Vagina (tissue), 2 donors: Measurements from ENCODE around the gene MDP1.

Experiments used
- POLR2A ChIP-seq, 2 donors: fragments of 450-650 bp; IDR thresholded peaks; one replicate each; pipeline ENCODE4 v1.6.1; 2017; ENCODE audit warnings: antibody characterized with exemption in 2 of 2, mild to moderate bottlenecking in 2 of 2, moderate library complexity in 2 of 2
- TF ChIP-seq, protein P1 (sequence below), 3 experiments: fragments of 450-650 bp in 2 of 3; fragments of 200-600 bp in 1 of 3; sonication (generic) in 1 of 3; IDR thresholded peaks; one replicate each; pipeline ENCODE4 v1.5.1; 2017 to 2019; ENCODE audit warnings: antibody characterized with exemption in 3 of 3, mild to moderate bottlenecking in 2 of 3, moderate library complexity in 2 of 3

DNA sequence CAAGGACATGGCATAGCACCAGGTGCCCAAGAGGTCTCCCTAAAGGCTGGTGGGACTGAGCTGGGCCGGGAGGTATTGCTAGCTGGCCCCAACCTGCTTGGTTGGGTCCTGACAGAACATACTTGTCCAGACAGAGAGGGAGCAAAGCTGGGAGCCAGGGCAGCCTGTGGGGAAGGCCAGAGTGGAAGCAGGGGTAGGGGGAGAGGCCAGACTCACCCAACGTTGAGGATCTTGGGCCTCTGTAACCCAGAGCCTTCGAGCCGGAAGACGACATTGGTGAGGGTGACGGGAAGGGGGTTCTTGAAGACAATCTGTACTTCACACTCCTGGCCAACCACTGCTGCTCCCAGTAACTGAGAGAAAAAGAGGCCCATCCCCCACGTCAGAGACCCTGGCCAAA is 38.1 kb upstream of the MDP1 start:
- TF ChIP-seq, protein P1, sequence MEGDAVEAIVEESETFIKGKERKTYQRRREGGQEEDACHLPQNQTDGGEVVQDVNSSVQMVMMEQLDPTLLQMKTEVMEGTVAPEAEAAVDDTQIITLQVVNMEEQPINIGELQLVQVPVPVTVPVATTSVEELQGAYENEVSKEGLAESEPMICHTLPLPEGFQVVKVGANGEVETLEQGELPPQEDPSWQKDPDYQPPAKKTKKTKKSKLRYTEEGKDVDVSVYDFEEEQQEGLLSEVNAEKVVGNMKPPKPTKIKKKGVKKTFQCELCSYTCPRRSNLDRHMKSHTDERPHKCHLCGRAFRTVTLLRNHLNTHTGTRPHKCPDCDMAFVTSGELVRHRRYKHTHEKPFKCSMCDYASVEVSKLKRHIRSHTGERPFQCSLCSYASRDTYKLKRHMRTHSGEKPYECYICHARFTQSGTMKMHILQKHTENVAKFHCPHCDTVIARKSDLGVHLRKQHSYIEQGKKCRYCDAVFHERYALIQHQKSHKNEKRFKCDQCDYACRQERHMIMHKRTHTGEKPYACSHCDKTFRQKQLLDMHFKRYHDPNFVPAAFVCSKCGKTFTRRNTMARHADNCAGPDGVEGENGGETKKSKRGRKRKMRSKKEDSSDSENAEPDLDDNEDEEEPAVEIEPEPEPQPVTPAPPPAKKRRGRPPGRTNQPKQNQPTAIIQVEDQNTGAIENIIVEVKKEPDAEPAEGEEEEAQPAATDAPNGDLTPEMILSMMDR (IDR thresholded peaks at IDR 0.05), result no peak
- no peak for TF ChIP-seq POLR2A (IDR thresholded peaks at IDR 0.05)
